ENCODE results near the gene MBD2.
A peak's percentile ranks its signal among the peaks of the same experiment; 100 is the strongest.
"Not testable (repeated sequence)": the region's sequence is repeated elsewhere in the genome, so short reads cannot be mapped to it uniquely, and the experiment has no call there.

Gene MBD2, protein sequence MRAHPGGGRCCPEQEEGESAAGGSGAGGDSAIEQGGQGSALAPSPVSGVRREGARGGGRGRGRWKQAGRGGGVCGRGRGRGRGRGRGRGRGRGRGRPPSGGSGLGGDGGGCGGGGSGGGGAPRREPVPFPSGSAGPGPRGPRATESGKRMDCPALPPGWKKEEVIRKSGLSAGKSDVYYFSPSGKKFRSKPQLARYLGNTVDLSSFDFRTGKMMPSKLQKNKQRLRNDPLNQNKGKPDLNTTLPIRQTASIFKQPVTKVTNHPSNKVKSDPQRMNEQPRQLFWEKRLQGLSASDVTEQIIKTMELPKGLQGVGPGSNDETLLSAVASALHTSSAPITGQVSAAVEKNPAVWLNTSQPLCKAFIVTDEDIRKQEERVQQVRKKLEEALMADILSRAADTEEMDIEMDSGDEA

DNA sequence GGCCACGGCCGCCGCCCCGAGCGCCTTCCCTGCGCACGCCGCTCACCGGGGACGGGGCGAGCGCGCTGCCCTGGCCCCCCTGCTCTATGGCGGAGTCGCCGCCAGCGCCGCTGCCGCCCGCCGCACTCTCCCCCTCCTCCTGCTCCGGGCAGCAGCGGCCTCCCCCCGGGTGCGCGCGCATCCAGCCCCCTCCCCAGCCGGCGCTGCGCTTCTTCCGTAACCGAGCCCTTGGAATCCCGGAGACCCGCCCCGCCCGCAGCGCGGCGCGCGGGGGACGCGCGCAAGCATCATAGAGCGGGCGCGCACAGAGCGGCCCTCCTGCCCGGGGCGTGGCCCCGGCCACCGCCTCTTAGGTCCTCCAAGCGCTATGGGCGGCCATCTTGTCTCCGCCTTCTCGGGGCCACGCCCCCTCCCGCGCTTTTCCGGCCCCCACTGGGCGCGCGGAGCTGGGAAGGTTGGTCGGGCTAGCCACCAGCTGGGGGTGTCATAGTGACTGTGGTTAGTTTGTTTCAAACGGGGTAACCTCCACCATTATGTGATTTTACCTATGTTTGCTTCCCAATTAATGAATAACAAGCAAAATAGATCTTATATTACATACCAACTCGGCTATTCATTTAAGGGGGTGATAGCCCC, at the start of gene MBD2:
TSS of gene MBD2 (minus strand) at position 291 of the 636 bp plus-strand sequence. CDS start at position 181, 110 bp downstream.
- peak; percentile 68 for DNase-seq (ENCODE audit: low spot score)

DNA sequence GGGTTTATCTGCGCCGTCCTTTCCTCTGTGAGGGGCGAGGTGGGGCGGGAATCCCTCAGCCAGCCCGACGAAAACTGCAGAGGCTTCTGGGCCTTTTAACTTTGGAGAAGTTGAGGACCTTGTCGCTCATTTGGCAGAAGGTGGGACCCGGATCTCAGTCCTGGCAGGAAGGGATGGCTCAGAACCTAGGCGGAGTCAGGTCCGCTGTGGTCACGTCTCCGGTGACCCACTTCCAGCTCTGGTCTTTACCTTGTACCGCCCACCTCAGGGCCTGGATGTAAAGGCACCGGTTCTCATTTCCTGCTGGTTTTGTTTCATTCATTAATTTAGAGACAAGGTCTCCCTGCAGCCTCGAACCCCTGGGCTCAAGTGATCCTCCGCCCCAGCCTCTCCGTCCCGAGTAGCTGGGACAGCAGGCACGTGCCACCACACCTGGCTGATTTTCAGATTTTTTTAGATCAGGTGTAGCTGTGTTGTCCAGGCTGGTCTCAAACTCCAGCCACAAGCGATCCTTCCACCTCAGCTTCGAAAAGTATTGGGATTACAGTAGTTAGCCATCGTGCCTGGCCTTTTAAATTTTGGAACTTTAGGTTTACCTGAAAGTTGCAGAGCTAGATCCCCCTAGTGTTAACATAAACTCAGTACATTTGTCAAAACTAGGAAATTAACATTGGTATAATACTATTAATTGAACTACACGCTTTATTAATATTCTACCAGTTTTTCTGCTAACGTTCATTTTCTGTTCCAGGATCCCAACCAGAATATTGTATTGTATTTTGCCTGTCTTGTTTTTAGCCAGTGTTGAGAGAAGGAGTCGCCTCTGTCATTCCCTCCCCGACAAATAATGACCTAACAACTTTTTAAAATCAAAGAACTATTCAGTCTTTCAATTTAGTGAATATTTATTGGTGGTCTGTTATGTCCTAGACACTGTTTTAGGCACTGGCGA, 45.7 kb upstream of the MBD2 start:
- no peak for DNase-seq (ENCODE audit: low spot score)

DNA sequence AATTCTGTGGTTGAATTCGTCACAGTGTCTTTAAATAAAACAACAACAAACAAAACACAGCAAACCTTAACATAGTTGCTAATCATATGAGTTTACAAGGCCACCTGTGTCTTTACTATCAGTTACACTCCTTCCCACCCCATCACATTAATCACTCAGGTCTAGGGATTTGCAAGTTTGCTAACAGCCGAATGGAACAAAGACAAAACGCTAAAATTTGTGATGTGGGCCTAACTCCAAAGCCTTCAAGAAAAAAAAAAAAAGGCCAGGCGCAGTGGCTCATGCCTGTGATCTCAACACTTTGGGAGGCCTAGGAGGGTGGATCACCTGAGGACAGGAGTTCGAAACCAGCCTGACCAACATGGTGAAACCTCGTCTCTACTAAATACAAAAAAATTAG, 44.3 kb upstream of the MBD2 start:
- no peak for DNase-seq (ENCODE audit: low spot score)

DNA sequence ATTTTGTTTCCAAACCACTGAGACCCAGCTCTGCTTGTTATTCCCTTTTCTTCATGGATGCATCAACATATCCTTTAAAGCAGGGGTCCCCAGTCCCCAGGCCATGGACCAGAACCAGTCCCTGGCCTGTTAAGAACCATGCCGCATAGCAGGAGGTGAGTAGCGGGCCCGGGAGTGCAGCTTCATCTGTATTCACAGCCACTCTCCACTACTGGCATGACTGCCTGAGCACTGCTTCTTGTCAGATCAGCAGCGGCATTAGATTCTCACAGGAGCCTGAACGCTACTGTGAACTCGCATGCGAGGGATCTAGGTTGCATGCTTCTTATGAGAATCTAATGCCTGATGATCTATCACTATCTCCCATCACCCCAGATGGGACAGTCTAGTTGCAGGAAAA, 43.2 kb upstream of the MBD2 start:
- no peak for DNase-seq (ENCODE audit: low spot score)

DNA sequence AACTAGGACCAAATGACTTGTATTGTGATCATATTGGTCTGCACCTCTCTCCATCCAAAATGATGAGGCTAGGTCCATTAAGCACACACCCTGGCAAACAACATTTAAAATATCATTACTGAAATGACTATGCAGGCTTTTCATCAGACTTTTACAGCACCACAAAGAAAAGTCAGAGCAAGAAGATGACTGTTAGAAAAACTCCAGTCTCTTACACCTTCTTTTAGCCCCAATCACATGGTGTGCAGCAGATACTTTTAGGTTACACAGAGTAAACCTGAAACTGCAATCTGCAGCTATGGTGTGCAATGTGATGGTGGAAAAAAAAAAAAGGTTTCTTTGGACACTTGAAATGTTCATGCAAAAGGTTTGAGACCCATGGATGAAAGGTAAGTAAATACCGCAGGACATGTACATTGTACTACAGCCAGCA, 39.5 kb upstream of the MBD2 start:
- DNase-seq (ENCODE audit: low spot score), result no peak

DNA sequence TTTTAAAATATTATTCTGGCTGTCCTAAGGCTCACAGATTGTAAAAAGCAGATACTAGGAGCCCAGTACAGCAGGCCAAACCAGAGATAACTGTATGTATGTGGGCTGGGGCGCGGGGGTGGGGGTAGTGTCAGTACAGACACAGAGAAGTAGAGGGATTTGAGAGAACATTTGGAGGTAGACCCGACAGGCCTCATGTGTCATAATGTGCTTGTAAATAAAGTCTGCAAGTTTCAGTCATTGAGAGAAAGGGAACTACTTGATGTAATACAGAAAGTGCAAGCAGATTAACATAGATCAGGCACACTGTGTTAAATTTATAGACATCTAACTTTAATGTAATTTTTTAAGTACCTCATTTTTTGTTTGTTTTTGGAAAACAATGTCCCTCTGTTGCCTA, 37.4 kb upstream of the MBD2 start:
- DNase-seq (ENCODE audit: low spot score), result no peak

DNA sequence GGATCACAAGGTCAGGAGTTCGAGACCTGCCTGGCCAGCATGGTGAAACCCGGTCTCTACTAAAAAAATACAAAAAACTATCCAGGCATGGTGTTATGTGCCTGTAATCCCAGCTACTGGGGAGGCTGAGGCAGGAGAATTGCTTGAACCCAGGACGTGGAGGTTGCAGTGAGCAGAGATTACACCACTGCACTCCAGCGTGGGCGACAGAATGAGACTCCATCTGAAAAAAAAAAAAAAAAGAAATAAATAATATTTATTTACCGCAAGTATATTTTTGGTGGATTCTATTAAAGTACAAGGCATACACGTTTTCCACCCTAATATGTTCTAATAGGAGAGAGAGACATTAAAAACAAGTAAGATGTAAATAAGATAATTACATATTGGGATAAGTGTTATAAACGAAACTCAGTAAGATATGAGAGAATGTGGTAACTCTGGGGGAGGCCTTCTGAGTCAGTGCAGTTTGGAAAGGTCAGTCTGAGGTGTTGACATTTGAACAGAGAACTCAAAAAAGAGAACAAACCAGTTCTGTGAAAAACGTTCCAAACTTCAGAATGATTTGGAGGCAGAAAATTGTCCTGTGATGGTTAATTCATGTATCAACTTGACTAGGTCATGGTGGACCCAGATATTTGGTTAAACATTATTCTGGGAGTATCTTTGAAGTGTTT, 36.1 kb upstream of the MBD2 start:
- DNase-seq (ENCODE audit: low spot score), result no peak

DNA sequence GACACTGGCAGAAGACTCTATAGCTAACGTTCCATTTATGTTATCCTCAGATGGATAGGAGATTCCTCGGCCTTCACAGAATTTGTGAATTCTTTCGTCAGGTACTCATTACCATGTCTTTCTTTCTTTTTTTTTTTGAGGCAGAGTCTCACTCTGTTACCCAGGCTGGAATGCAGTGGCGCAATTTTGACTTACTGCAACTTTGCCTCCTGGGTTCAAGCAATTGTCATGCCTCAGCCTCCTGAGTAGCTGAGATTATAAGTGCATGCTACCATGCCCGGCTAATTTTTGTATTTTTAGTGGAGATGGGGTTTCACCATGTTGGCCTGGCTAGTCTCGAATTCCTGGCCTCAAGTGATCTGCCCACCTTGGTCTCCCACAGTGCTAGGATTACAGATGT, 33.3 kb upstream of the MBD2 start:
- DNase-seq (ENCODE audit: low spot score), result not testable (repeated sequence)

DNA sequence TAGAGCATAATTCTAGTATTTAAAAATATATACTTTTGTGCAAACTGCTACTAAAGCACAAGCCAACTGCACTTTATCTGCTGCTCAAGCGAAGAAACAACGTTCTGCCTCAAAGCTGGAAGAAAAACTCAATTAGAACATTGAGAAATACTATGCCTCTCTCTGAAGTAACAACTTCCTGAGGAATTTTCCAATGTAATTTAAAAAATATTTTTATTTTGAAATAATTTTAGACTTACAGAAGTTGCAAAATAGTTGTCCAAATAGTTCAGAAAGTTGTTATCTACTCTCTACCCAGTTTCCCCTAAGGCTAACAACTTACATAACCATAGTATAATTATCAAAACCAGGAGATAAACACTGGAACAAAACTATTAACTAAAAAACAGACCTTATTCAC, 32.5 kb upstream of the MBD2 start:
- no peak for DNase-seq (ENCODE audit: low spot score)

DNA sequence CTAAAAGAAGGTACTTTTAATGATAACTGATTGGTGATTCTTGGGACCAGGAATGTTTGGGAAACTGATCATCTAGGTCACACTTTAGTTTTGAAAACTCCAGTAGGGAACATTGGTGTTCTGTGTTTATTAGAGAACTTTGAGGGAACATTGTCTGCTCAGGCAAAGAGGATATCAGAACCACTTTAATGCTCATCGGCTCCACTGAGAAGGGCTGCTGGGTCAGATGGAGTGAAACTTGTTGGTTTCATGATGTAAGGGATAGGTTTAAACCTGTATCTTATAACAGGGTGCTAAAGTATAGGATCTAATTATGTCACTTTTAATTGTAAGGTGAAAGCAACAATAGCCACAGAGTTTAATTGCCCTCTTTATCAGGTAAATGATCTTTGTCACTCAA, 30.7 kb upstream of the MBD2 start:
- no peak for DNase-seq (ENCODE audit: low spot score)

DNA sequence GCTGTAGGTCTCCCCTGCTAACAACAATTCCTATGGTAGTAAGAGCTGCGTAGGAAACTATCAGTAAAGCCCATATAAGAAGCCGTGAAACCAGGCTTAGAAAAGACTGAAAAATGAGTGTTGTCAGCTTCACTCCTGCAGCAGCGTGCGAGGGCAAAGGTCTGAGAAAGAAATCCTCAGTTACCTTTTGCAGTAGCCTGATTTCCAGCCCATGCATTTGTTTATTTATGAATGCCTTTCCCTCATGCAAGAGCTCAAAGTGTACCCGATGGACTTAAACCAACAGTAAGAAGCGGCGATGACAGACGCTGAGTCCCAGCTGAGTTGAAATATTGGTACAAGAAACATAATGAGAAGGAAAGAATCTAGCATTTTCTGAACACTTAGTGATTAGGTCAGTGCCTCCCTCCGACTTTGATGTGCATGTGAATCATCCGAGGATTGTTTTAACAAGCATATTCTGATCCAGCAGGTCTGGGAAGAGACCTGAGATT, 29.8 kb upstream of the MBD2 start:
- no peak for DNase-seq (ENCODE audit: low spot score)

DNA sequence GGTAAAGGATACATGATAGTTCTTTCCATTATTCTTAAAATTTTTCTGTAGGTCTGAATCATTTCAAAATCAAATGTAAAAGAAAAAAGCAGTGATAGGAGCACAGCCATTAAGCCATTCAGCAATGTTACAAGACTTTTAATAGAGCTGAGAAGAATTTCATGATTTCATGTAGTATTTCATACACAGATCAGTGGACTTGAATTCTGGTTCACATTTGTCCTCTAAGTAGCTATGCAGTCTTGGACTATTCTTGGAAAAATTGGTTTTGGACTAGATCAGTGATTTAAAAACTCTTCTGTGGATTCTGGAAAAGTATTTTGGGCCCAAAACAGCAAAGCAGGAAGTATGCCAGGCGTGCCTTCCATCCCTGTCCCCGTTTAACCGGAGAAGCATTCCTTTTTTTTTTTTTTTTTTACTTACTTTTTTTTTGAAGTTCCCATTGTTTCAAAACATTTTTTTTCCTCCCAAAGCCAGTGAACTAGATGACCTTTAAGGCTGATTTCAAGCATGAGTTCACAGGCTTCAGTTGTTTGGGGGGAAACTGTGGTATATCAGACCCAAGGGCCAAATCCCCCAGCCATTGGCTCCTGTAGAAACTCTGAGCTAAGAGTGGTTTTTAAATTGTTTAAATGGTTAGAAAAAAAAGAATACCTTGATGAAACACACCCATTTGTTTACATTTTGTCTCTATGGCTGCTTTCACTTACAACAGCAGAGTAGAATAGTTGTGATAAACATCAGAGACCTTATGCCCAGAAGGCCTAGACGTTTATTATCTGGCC, 27.3 kb upstream of the MBD2 start:
- no peak for DNase-seq (ENCODE audit: low spot score)

DNA sequence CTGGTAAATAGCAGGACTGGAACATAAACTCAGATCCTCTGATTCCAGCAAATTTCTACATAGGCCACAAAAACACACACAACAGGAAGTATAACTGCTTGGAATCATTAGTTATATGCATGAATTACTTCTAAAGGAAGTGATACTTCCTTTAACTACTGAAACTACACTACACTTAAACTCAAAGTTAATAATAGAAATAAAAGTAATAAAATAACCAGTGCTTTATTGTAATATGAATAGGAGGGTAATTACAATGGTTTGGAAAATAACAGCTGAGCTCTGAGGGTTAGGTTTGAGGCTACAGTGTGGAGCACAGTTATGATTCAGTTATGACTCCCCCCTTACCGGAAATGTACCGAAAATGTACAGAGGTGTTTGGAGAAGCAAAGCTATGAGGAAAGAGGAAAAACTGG, 26.4 kb upstream of the MBD2 start:
- no peak for DNase-seq (ENCODE audit: low spot score)

DNA sequence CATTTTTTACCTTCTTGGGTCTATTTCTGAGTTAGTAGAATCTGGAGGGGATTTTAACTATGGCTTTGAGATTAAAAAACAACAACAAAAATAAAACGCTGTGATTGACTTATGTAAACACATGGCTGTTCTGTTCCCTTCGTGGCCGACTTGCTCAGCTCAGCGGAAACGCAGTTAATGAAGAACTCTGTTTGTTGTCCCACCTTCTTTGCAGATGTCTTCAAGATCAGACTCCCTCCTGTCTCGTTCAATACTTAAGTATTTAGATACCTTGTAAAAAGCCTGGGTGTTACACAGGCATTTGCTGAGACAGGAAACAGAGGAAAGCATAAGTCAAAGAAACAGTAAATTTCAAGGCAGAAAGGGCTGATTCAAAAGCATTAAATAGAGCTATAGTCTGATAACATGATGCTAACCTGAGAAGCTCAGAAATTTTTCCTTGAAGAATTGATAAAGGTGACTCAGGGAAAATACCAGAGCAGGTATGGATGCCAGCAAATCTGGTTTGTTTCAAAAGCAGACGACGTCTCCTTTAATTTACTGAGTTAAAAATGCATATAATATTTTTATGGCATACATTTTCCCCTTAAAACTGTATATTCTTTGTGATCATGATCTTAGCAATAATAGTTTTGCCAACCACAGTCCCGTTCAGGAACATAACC, 23.2 kb upstream of the MBD2 start:
- DNase-seq (ENCODE audit: low spot score), result no peak

DNA sequence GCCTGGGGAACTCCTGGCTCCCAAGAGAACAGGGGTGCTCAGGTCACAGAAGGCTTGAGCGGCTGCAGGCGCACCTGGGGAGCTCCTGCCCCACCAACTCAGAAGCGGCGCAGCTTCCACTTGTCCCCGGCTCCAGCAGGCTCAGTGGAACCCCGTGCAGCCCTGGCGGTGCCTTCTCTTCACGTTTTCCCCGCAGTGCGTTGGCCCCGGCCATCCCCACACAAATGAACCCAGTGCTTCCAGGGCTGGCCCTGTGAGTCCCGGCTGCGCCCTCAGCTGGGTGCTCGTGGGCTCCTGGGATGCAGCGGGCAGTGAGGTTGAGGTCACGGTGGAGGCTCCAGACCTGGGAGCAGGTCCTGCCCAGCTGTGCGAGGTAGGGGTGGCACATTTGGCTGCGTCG, 17.9 kb upstream of the MBD2 start:
- DNase-seq (ENCODE audit: low spot score), result no peak

DNA sequence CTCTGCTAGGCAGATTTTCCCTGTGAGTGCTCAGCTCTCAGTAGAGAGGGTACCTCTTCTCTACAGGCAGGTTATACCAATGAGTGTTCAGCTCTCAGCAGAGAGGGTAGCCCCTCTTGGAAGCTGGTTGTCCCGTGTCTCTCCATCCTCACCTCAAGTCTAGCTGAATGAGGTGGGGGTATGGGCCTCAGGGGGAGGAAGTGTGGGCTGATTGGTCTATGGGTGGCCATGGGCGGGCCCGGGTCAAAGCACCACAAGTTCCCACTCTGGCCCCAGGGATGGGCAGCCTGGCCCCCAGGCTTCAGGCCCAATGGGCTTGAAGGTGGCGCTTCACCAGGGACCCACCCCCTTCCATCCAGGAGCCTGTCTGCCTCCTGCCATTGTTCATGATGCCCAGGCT, 17.0 kb upstream of the MBD2 start:
- no peak for DNase-seq (ENCODE audit: low spot score)

DNA sequence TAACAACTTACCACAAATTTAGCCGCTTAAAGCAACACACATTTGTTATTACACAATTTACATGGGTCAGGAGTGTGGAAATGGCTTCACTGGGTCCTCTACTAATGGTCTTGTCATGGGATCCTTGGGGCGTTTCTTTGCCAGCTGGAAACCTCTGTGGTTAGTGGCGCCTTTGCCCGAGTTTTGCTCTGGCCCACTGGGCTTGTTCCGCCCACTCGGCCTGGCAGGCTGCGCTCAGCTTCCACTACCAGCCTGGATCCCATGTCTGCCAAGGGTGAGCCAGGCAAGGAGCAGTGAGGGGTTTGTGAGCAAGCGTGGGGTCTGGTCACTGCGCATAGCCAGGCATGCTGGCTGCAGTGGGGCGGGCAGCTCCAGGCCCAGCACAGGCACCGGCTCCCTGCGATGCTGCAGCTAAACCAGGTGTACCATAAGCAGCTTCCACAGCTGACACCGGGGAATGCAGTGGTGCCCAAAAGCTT, 16.2 kb upstream of the MBD2 start:
- no peak for DNase-seq (ENCODE audit: low spot score)

DNA sequence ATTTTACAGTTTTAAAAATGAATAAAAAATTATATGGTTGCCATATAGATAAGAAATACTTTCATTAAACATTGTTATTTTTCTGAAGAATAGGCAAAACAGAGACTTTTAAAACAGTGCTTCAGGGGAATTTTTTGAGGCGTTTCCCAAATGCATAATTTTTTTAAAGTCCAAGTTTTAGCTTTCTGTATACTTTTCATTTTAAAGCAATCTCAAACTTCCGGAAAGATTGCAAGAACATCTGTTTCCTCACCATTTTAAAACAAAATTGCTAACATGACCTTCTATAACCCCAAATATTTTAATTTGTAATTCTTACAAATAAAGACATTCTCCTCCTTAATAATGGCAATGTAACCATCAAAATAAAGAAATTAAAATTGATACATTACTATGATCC, 15.1 kb upstream of the MBD2 start:
- DNase-seq (ENCODE audit: low spot score), result no peak

DNA sequence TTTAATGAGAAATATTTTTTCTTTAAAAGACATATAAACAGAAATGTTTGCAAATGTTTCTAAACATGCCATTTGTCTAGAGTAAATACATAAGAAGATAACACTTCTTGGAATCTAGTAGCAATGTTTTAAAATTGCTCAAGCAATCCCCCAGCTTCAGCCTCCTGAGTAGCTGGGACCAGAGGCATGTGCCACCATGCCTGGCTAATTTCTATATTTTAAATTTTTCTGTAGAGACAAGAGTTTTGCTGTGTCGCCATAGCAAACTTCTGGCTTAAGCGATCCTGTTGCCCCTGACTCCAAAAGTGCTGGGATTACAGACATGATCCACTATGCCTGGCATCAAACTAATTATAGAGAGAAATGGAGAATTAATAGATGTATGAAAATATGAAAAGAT, 14.6 kb upstream of the MBD2 start:
- no peak for DNase-seq (ENCODE audit: low spot score)

Data from COLO829 (cell line).